ENCODE results near the gene CRB2. TPM values are rescaled to one million over a fixed set of nuclear protein-coding genes. Genes with fewer than 3 reads are reported as not detected.

CRB2 gene
- total RNA-seq, 1 experiment from 2014 or later, result 0.07 TPM

- Histone ChIP-seq H3K4me3 (replicated peaks in 1 of 2; ENCODE audit: low read depth in 1 of 2, low read length in 2 of 2) (peak overlapping the region in 1 of 2 experiments; percentile 13; a peak in 1 of 4 replicates), H2AFZ (ENCODE audit: low read depth, low read length, poor library complexity, severe bottlenecking) (no peak overlapping the region), H3K4me1 (ENCODE audit: control insufficient read depth in 1 of 2, insufficient read depth in 2 of 2, low read length in 2 of 2) (peaks cover 11 to 17% of the 10 kb centered on the region in 2 experiments), H4K20me1 (ENCODE audit: insufficient read depth) (no peaks in the 10 kb centered on the region), H3K9me3 (ENCODE audit: control insufficient read depth in 1 of 2, insufficient read depth in 1 of 2, low read depth in 1 of 2, low read length in 2 of 2) (no peaks in the 10 kb centered on the region), H3K79me2 (ENCODE audit: insufficient read depth, low read length) (no peaks in the 10 kb centered on the region), H3K36me3 (ENCODE audit: control insufficient read depth in 1 of 2, insufficient read depth in 2 of 2, low read length in 2 of 2) (no peaks in the 10 kb centered on the region), H3K9ac (ENCODE audit: low read length) (no peak overlapping the region), H3K4me2 (ENCODE audit: low read length) (peak overlapping the region; percentile 40), H3K9me2 (ENCODE audit: insufficient read depth) (no peaks in the 10 kb centered on the region), H3K27me3 (ENCODE audit: insufficient read depth, low read length) (no peaks in the 10 kb centered on the region), H3K27ac (ENCODE audit: low read depth, low read length) (no peak overlapping the region)
- no TSS peak for BruUV-seq (replicated peaks)
- ChIA-PET CTCF (no interaction called here), RAD21 (ENCODE audit: low non-redundant PET in 1 of 2, low total read pairs in 2 of 2, uncharacterized antibody in 2 of 2, unreplicated experiment in 2 of 2) (no interaction called here), POLR2A (interaction anchor here (0.6 kb wide), 1 partner anchor 1951 kb away, joined by 3 read pairs; no protein-coding TSS in a partner anchor)
- ATAC-seq (peak; percentile 40; the same call in 1 of the 2 replicates), DNase-seq (ENCODE audit: low read depth, low spot score) (no peak)
- no peak for TF ChIP-seq YY1 (IDR thresholded peaks at IDR 0.05; ENCODE audit: extremely low read depth, insufficient replicate concordance, low read depth, low read length)
- TF ChIP-seq, protein P1, sequence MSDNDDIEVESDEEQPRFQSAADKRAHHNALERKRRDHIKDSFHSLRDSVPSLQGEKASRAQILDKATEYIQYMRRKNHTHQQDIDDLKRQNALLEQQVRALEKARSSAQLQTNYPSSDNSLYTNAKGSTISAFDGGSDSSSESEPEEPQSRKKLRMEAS (IDR thresholded peaks at IDR 0.05), result peak; percentile 54; the same call in 1 of the 2 replicates
- peak; percentile 48 for TF ChIP-seq SP1 (IDR thresholded peaks at IDR 0.05; ENCODE audit: low read depth)
- TF ChIP-seq CTCF (IDR thresholded peaks at IDR 0.05 in 2 of 3, conservative IDR thresholded peaks at IDR 0.05 in 1 of 3; ENCODE audit: borderline replicate concordance in 1 of 3, insufficient read depth in 1 of 3, low read depth in 2 of 3, low read length in 2 of 3), result no peak
- no peak for TF ChIP-seq SIN3A (IDR thresholded peaks at IDR 0.05; ENCODE audit: low read depth)
- peak; percentile 11; the same call in 1 of the 2 replicates for TF ChIP-seq CBX3 (IDR thresholded peaks at IDR 0.05; ENCODE audit: low read depth)
- intact Hi-C loops (cut with micrococcal nuclease), result no loop called here
Observed at GRCh38 chr9:123327697-123328100, 28.3 kb upstream of the CRB2 start.

DNA sequence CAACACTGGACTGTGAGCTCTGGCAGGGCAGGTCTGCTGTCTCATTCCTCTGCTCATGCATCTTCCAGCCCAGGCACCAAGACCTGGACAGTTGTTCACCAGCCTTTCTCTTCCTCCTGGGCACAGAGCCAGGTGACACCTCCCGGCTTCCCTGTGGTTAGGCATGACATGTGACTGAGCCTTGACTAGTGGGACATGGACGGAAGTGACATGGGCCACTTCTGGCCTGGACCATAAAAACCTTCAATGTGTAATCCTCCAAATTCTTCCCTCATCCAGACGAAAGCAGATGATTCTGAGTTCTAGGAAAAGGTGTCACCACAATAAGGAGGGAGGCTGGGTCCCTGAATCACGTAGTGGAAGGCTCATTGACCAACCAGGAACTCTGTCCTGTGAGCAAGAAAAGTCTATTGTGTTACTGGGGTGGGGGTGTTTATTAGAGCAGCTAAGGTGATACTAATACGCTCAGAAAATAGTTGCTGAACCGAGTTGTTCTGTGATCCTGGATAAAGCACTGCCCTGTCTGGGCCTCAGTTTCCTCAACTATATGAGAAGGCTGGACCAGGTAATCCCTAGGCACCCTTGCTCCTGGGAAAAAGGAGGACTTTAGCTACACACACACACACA lies 26.6 kb upstream of the CRB2 start:
- no peak overlapping the region for H3K4me3 ChIP-seq (replicated peaks in 1 of 2; ENCODE audit: low read depth in 1 of 2, low read length in 2 of 2)
- H3K36me3 ChIP-seq (ENCODE audit: control insufficient read depth in 1 of 2, insufficient read depth in 2 of 2, low read length in 2 of 2), result no peaks in the 10 kb centered on the region
- RAD21 ChIA-PET (ENCODE audit: low non-redundant PET in 1 of 2, low total read pairs in 2 of 2, uncharacterized antibody in 2 of 2, unreplicated experiment in 2 of 2), result no interaction called here
- intact Hi-C loops (cut with micrococcal nuclease), result no loop called here
- peaks cover 11 to 17% of the 10 kb centered on the region in 2 experiments for H3K4me1 ChIP-seq (ENCODE audit: control insufficient read depth in 1 of 2, insufficient read depth in 2 of 2, low read length in 2 of 2)
- H3K79me2 ChIP-seq (ENCODE audit: insufficient read depth, low read length), result no peaks in the 10 kb centered on the region
- BruUV-seq (replicated peaks), result no TSS peak
- DNase-seq (ENCODE audit: low read depth, low spot score) (no peak), ATAC-seq (peak; percentile 22; the same call in 1 of the 2 replicates)
- no peaks in the 10 kb centered on the region for H3K9me2 ChIP-seq (ENCODE audit: insufficient read depth)
- no peak overlapping the region for H3K9ac ChIP-seq (ENCODE audit: low read length)
- H3K4me2 ChIP-seq (ENCODE audit: low read length), result 0 out of 2 replicates have a peak overlapping the region, but pooled peaks have one; percentile 14
- POLR2A ChIA-PET, result no interaction called here
- H3K27me3 ChIP-seq (ENCODE audit: insufficient read depth, low read length), result no peaks in the 10 kb centered on the region
- no peaks in the 10 kb centered on the region for H3K9me3 ChIP-seq (ENCODE audit: control insufficient read depth in 1 of 2, insufficient read depth in 1 of 2, low read depth in 1 of 2, low read length in 2 of 2)
- no peak overlapping the region for H2AFZ ChIP-seq (ENCODE audit: low read depth, low read length, poor library complexity, severe bottlenecking)
- CTCF ChIA-PET, result no interaction called here
- no peaks in the 10 kb centered on the region for H4K20me1 ChIP-seq (ENCODE audit: insufficient read depth)
- H3K27ac ChIP-seq (ENCODE audit: low read depth, low read length), result no peak overlapping the region
- TF ChIP-seq REST (IDR thresholded peaks at IDR 0.05; ENCODE audit: low read depth) (no peak), TCF7L2 (IDR thresholded peaks at IDR 0.05; ENCODE audit: borderline replicate concordance, extremely low read depth, insufficient read depth, insufficient read length) (no peak), ELF1 (IDR thresholded peaks at IDR 0.05; ENCODE audit: borderline replicate concordance, low read depth) (no peak), JUND (IDR thresholded peaks at IDR 0.05) (no peak), CEBPB (IDR thresholded peaks at IDR 0.05; ENCODE audit: low read depth) (no peak), EZH2 (IDR thresholded peaks at IDR 0.05) (no peak)
